GM12878 (cell line): ENCODE measurements around the gene NTRK3. TPM values are rescaled to one million over a fixed set of nuclear protein-coding genes. Genes with fewer than 3 reads are reported as not detected.

Experiments used
- ATAC-seq: fragments of 200-7000 bp; cut with Tn5 transposase; 3 replicates; pipeline ENCODE4 v1.9.1; 2020; ENCODE audit warnings: mild to moderate bottlenecking, moderate library complexity
- BruUV-seq: library from RNA; stranded (reverse); fragments of 400-500 nt; replicated peaks from 2 replicates; lab custom pipeline; 2021; lab: Mats Ljungman, UMichigan
- CTCF ChIA-PET: fragments of 300-600 bp; sonication (Branson Sonifier 250); formaldehyde crosslinking; extraction: SDS; loops from one replicate; lab custom pipeline; 2021; ENCODE audit warnings: inconsistent platforms; lab: Yijun Ruan, JAX
- POLR2A ChIA-PET: fragments of 350-600 bp; formaldehyde crosslinking; extraction: SDS; loops from one replicate; lab custom pipeline; 2021; ENCODE audit warnings: inconsistent platforms; lab: Charles Lee
- RAD21 ChIA-PET: fragments of 300-600 bp; sonication (Branson Sonifier 250); formaldehyde crosslinking; loops from one replicate; lab custom pipeline; 2023; ENCODE audit warnings: antibody characterized with exemption; ENCODE audit not compliant: unreplicated experiment; lab: Charles Lee
- SMC1A ChIA-PET: fragments of 300-600 bp; sonication (Branson Sonifier 250); formaldehyde crosslinking; loops from one replicate; lab custom pipeline; 2023; ENCODE audit not compliant: unreplicated experiment, uncharacterized antibody; lab: Charles Lee
- DNase-seq: peaks from one replicate; pipeline ENCODE4 v3.0.0-alpha.2; 2011; ENCODE audit warnings: low read depth, low spot score
- FAIRE-seq: peaks from 3 replicates; lab custom pipeline; 2011; peaks lifted over from hg19 to GRCh38; lab: Jason Lieb, UNC
- H2AFZ ChIP-seq: 2 replicates; pipeline ENCODE4 v1.6.0; 2011; ENCODE audit warnings: low read depth, low read length, control low read depth; ENCODE audit not compliant: control insufficient read depth
- H3K27ac ChIP-seq: 2 replicates; pipeline ENCODE4 v1.5.1; 2011; ENCODE audit warnings: control low read depth; ENCODE audit not compliant: control insufficient read depth, insufficient read depth
- H3K27me3 ChIP-seq, 2 experiments: replicated peaks in 1 of 2; 2 replicates each; pipeline versions ENCODE4 v1.6.0 to v1.6.1; 2011; ENCODE audit warnings: low read length in 1 of 2; ENCODE audit not compliant: control insufficient read depth in 2 of 2, insufficient read depth in 2 of 2
- H3K36me3 ChIP-seq, 2 experiments: 2 replicates each; pipeline ENCODE4 v1.5.1; 2011; ENCODE audit warnings: low read length in 1 of 2; ENCODE audit not compliant: control insufficient read depth in 2 of 2, insufficient read depth in 2 of 2
- H3K4me1 ChIP-seq: 2 replicates; pipeline ENCODE4 v1.6.1; 2011; ENCODE audit warnings: mild to moderate bottlenecking, low read length, moderate library complexity, mixed read lengths; ENCODE audit not compliant: control insufficient read depth, insufficient read depth
- H3K4me2 ChIP-seq: 2 replicates; pipeline ENCODE4 v1.6.0; 2011; ENCODE audit warnings: control low read depth; ENCODE audit not compliant: control insufficient read depth, insufficient read depth
- H3K4me3 ChIP-seq: fragments of 200-600 bp; sonication (generic); 2 replicates; pipeline ENCODE4 v1.5.1; 2016
- H3K79me2 ChIP-seq: 2 replicates; pipeline ENCODE4 v1.6.0; 2011; ENCODE audit warnings: low read length; ENCODE audit not compliant: control insufficient read depth, insufficient read depth
- H3K9ac ChIP-seq: 2 replicates; pipeline ENCODE4 v1.8.0; 2011; ENCODE audit warnings: low read length, control low read depth, mixed read lengths; ENCODE audit not compliant: control insufficient read depth, insufficient read depth
- H3K9me3 ChIP-seq: replicated peaks from 3 replicates; pipeline ENCODE4 v1.5.1; 2011; ENCODE audit warnings: mild to moderate bottlenecking, low read length; ENCODE audit not compliant: control insufficient read depth, insufficient read depth
- H4K20me1 ChIP-seq: 2 replicates; pipeline ENCODE4 v1.6.0; 2011; ENCODE audit not compliant: control insufficient read depth, insufficient read depth
- GATAD2B ChIP-seq: fragments of 450-650 bp; conservative IDR thresholded peaks from 2 replicates; pipeline ENCODE4 v1.6.1; 2017; ENCODE audit warnings: low read depth, mild to moderate bottlenecking, moderate library complexity
- HDAC6 ChIP-seq: fragments of 200-600 bp; sonication (generic); IDR thresholded peaks from one replicate; pipeline ENCODE4 v1.8.0; 2017; ENCODE audit warnings: antibody characterized with exemption; ENCODE audit not compliant: unreplicated experiment
- HDGF ChIP-seq: fragments of 450-650 bp; IDR thresholded peaks from 2 replicates; pipeline ENCODE4 v1.6.1; 2016; ENCODE audit warnings: antibody characterized with exemption
- LARP7 ChIP-seq: fragments of 450-650 bp; IDR thresholded peaks from 2 replicates; pipeline ENCODE4 v1.6.1; 2017; ENCODE audit warnings: mild to moderate bottlenecking
- NFYB ChIP-seq: IDR thresholded peaks from 2 replicates; pipeline ENCODE4 v1.6.1; 2011; ENCODE audit warnings: low read depth, mild to moderate bottlenecking, low read length, improper control_type of control experiment, moderate library complexity; ENCODE audit not compliant: insufficient read depth
- NR2F1 ChIP-seq: fragments of 450-650 bp; conservative IDR thresholded peaks from 2 replicates; pipeline ENCODE4 v1.6.1; 2017; ENCODE audit warnings: mild to moderate bottlenecking
- PAX8 ChIP-seq: fragments of 450-650 bp; IDR thresholded peaks from 2 replicates; pipeline ENCODE4 v1.6.1; 2017; ENCODE audit warnings: mild to moderate bottlenecking, moderate library complexity
- RUNX3 ChIP-seq: IDR thresholded peaks from 2 replicates; pipeline ENCODE4 v1.6.1; 2012; ENCODE audit warnings: low read length, inconsistent platforms
- SMARCA5 ChIP-seq: fragments of 450-650 bp; IDR thresholded peaks from 2 replicates; pipeline ENCODE4 v1.6.1; 2017; ENCODE audit warnings: mild to moderate bottlenecking
- TARDBP ChIP-seq: IDR thresholded peaks from 2 replicates; pipeline ENCODE4 v1.6.1; 2016; ENCODE audit warnings: borderline replicate concordance
- TCF12 ChIP-seq: IDR thresholded peaks from 2 replicates; pipeline ENCODE4 v1.6.1; 2011; ENCODE audit warnings: low read depth, mild to moderate bottlenecking, low read length
- ZSCAN29 ChIP-seq: fragments of 450-650 bp; IDR thresholded peaks from 2 replicates; pipeline ENCODE4 v1.6.1; 2017; ENCODE audit warnings: mild to moderate bottlenecking, moderate library complexity
- WGBS: methylation state at CpG from one replicate; pipeline ENCODE4 v1.1.6; 2016; ENCODE audit warnings: low lambda C conversion rate; ENCODE audit not compliant: insufficient replicate concordance, insufficient coverage; ENCODE audit errors: missing lambda C conversion rate; 5-methylcytosine and 5-hydroxymethylcytosine counted together
- in situ Hi-C: fragments of 300-500 bp; cut with MboI; formaldehyde crosslinking; loops from 9 replicates; pipeline ENCODE4 v1.14.3; 2018; ENCODE audit warnings: mixed read lengths
- intact Hi-C: fragments of 100-400 bp; cut with micrococcal nuclease; formaldehyde crosslinking; loops from one replicate; pipeline ENCODE4 v1.14.2; 2022; ENCODE audit not compliant: unreplicated experiment
- polyA plus RNA-seq, 11 experiments: library from polyadenylated mRNA; depleted of rRNA in 4 of 11; unstranded in 6 of 11; stranded (reverse) in 5 of 11; fragments of >200 nt; fragmentation: Nextera tagmentation in 4 of 11; fragmentation: Illumina TruSeq in 1 of 11; extraction: Ambion mirVana in 4 of 11; extraction: Trizol in 1 of 11; gene quantifications; 1 replicate in 1 of 11; 2 replicates in 10 of 11; pipeline versions ENCODE4 v1.2.1 to v1.2.3, GENCODE V29; 2011 to 2016; ENCODE audit warnings: inconsistent platforms in 2 of 11, missing spikeins in 2 of 11, low read depth in 1 of 11
- total RNA-seq, 4 experiments: library from RNA; depleted of rRNA in 3 of 4; stranded (reverse); fragments of >200 nt in 3 of 4; fragmentation: Illumina TruSeq in 1 of 4; extraction: Trizol in 1 of 4; gene quantifications; 2 replicates each; pipeline versions ENCODE4 v1.2.1 to v1.2.3, GENCODE V29; 2013 to 2021
- TF ChIP-seq, protein P1 (sequence below): fragments of 450-650 bp; IDR thresholded peaks from 2 replicates; pipeline ENCODE4 v1.6.1; 2017; ENCODE audit warnings: low read depth, mild to moderate bottlenecking, moderate library complexity
- TF ChIP-seq, protein P2 (sequence below): fragments of 450-650 bp; IDR thresholded peaks from 2 replicates; pipeline ENCODE4 v1.6.1; 2017; ENCODE audit warnings: mild to moderate bottlenecking
- TF ChIP-seq, protein P3 (sequence below): IDR thresholded peaks from 2 replicates; pipeline ENCODE4 v1.6.1; 2012; ENCODE audit warnings: low read depth, low read length, improper control_type of control experiment

NTRK3 gene
- total and polyA plus RNA-seq, 10 of the 15 experiments (the other 5 are each of a cell fraction or from before 2014, with no cell fraction given): not detected

DNA sequence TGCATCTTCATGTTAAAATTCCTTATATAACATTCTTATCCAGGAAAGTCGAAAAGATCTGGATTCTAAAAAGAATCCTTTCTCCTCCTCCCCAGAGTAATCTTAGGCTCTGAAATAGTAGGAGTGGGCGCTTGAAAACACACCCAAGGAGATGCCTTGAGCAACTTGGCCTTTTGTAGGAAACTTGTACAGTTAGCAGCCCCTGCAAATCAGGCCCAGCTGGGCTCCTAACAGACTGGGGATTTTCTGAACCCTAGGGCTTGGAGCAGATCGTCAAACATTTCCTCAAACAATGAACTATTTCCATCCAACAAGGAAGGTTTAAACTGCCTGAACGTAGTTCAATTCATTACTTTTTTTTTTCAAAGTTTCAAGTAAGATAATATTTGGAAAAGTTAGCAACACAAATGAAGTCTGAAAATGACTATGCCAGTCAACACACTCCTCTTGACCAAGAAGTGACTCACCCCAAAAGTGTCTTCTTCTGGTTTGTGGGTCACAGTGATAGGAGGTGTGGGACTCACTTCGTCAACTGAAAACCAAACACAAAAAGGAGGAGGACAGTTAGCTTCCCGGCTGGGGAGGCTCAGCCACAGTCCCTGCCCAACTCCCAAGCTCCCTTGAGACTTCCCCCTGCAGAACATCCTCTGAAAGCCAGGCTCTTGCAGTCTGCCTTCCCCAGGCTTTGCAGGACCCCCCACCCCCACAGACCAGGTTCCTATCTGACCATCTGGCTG, 129.7 kb downstream of the NTRK3 start:
- no TSS peak for BruUV-seq
- ChIA-PET POLR2A (no interaction called here), CTCF (interaction anchor here (0.8 kb wide), 1 partner anchor 117 kb away, joined by 4 read pairs; no protein-coding TSS in a partner anchor), RAD21 (no interaction called here), SMC1A (no interaction called here)
- no peak for TF ChIP-seq TARDBP
- no peak for TF ChIP-seq LARP7
- no peak for TF ChIP-seq PAX8
- no peak for TF ChIP-seq HDAC6
- Histone ChIP-seq H3K4me1 (no peaks in the 10 kb centered on the region), H3K9me3 (no peaks in the 10 kb centered on the region), H2AFZ (no peak overlapping the region), H4K20me1 (no peaks in the 10 kb centered on the region), H3K79me2 (no peaks in the 10 kb centered on the region), H3K27ac (no peak overlapping the region), H3K9ac (no peak overlapping the region), H3K4me3 (no peak overlapping the region), H3K4me2 (no peak overlapping the region), H3K27me3 (no peaks in the 10 kb centered on the region), H3K36me3 (no peaks in the 10 kb centered on the region)
- intact Hi-C loops: no loop called here
- in situ Hi-C loops: no loop called here
- WGBS: 1% methylated on average over 6 of the region's 6 CpGs
- DNase-seq: no peak
- ATAC-seq: no peak
- FAIRE-seq: no peak

DNA sequence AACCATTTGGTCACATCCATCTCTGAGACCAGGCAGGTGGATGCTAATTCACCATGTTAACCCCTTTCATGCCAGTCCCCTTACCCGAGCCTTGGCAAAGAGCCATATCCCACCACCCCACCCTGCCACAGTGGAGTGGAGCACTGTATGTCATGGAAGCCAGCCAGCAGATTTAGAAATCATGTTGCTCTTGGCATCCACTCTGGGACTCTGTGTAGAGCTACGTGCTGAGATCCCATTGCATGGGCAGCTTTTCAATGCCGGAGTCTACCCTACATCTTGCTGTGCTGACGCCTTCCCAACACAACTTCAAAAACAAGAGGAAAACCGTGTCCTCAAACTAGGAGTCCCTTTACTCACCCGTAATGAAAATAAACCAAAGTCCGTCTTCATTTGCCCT, 131.0 kb downstream of the NTRK3 start:
- Histone ChIP-seq H2AFZ (no peak overlapping the region), H3K9me3 (no peaks in the 10 kb centered on the region), H3K79me2 (no peaks in the 10 kb centered on the region), H3K9ac (no peak overlapping the region), H3K4me3 (no peak overlapping the region), H3K4me2 (no peak overlapping the region), H3K36me3 (no peaks in the 10 kb centered on the region), H4K20me1 (no peaks in the 10 kb centered on the region), H3K4me1 (no peaks in the 10 kb centered on the region), H3K27me3 (no peaks in the 10 kb centered on the region), H3K27ac (no peak overlapping the region)
- ChIA-PET SMC1A (no interaction called here), RAD21 (no interaction called here), POLR2A (no interaction called here), CTCF (no interaction called here)
- no peak for ATAC-seq
- DNase-seq: no peak
- 26% methylated on average over 7 of the region's 7 CpGs for WGBS
- in situ Hi-C loops: no loop called here
- BruUV-seq: no TSS peak
- FAIRE-seq: no peak
- intact Hi-C loops: no loop called here
- TF ChIP-seq, protein P1, sequence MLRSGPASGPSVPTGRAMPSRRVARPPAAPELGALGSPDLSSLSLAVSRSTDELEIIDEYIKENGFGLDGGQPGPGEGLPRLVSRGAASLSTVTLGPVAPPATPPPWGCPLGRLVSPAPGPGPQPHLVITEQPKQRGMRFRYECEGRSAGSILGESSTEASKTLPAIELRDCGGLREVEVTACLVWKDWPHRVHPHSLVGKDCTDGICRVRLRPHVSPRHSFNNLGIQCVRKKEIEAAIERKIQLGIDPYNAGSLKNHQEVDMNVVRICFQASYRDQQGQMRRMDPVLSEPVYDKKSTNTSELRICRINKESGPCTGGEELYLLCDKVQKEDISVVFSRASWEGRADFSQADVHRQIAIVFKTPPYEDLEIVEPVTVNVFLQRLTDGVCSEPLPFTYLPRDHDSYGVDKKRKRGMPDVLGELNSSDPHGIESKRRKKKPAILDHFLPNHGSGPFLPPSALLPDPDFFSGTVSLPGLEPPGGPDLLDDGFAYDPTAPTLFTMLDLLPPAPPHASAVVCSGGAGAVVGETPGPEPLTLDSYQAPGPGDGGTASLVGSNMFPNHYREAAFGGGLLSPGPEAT: no peak
- TF ChIP-seq LARP7: no peak
- TF ChIP-seq ZSCAN29: no peak
- no peak for TF ChIP-seq RUNX3
- no peak for TF ChIP-seq SMARCA5
- no peak for TF ChIP-seq NR2F1
- TF ChIP-seq, protein P2, sequence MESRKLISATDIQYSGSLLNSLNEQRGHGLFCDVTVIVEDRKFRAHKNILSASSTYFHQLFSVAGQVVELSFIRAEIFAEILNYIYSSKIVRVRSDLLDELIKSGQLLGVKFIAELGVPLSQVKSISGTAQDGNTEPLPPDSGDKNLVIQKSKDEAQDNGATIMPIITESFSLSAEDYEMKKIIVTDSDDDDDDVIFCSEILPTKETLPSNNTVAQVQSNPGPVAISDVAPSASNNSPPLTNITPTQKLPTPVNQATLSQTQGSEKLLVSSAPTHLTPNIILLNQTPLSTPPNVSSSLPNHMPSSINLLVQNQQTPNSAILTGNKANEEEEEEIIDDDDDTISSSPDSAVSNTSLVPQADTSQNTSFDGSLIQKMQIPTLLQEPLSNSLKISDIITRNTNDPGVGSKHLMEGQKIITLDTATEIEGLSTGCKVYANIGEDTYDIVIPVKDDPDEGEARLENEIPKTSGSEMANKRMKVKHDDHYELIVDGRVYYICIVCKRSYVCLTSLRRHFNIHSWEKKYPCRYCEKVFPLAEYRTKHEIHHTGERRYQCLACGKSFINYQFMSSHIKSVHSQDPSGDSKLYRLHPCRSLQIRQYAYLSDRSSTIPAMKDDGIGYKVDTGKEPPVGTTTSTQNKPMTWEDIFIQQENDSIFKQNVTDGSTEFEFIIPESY: no peak
- TF ChIP-seq, protein P3, sequence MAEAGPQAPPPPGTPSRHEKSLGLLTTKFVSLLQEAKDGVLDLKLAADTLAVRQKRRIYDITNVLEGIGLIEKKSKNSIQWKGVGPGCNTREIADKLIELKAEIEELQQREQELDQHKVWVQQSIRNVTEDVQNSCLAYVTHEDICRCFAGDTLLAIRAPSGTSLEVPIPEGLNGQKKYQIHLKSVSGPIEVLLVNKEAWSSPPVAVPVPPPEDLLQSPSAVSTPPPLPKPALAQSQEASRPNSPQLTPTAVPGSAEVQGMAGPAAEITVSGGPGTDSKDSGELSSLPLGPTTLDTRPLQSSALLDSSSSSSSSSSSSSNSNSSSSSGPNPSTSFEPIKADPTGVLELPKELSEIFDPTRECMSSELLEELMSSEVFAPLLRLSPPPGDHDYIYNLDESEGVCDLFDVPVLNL: no peak
- no peak for TF ChIP-seq TCF12
- no peak for TF ChIP-seq NFYB
- TF ChIP-seq GATAD2B: no peak
- no peak for TF ChIP-seq HDGF
